Renal pelvis (tissue), 12 donors: Measurements from ENCODE around the gene KNOP1. TPM values are rescaled to one million over a fixed set of nuclear protein-coding genes. Genes with fewer than 3 reads are reported as not detected.
A peak's percentile ranks its signal among the peaks of the same experiment; 100 is the strongest.

Source experiments
- DNase-seq: peaks from one replicate; pipeline ENCODE4 v3.0.0-alpha.2; 2013
- long read RNA-seq, 16 experiments: transcript quantifications; one replicate each; lab custom pipeline, GENCODE V29; 2026
- polyA plus RNA-seq, 3 donors: library from polyadenylated mRNA; unstranded; fragments of 120-200 nt; gene quantifications; one replicate each; pipeline ENCODE4 v1.2.1, GENCODE V29; 2013; ENCODE audit not compliant: insufficient read length in 3 of 3

KNOP1 gene
- 10 to 100 TPM; 42.8 to 54.2 (median 49.4) TPM for polyA plus RNA-seq
- long read RNA-seq, donor 1, full-length matches to known transcripts, result 7 of 24 reads
- long read RNA-seq, donor 1, partial matches to known transcripts, result 17 of 24 reads
- long read RNA-seq, donor 1, other reads (novel, unspliced or antisense), result 0 of 24 reads
- long read RNA-seq, donor 2, full-length matches to known transcripts, result 8 of 64 reads
- long read RNA-seq, donor 2, partial matches to known transcripts, result 56 of 64 reads
- long read RNA-seq, donor 2, other reads (novel, unspliced or antisense), result 0 of 64 reads
- long read RNA-seq, donor 3, full-length matches to known transcripts, result 5 of 33 reads
- long read RNA-seq, donor 3, partial matches to known transcripts, result 28 of 33 reads
- long read RNA-seq, donor 3, other reads (novel, unspliced or antisense), result 0 of 33 reads
- long read RNA-seq, donor 4, partial matches to known transcripts, result 20 of 21 reads
- long read RNA-seq, donor 4, other reads (novel, unspliced or antisense), result 0 of 21 reads
- long read RNA-seq, donor 5, full-length matches to known transcripts, result 2 of 14 reads
- long read RNA-seq, donor 5, partial matches to known transcripts, result 12 of 14 reads
- long read RNA-seq, donor 5, other reads (novel, unspliced or antisense), result 0 of 14 reads
- long read RNA-seq, donor 6, full-length matches to known transcripts, result 4 of 36 reads
- long read RNA-seq, donor 6, partial matches to known transcripts, result 32 of 36 reads
- long read RNA-seq, donor 6, other reads (novel, unspliced or antisense), result 0 of 36 reads
- long read RNA-seq, donor 7, partial matches to known transcripts, result 34 of 34 reads
- long read RNA-seq, donor 7, other reads (novel, unspliced or antisense), result 0 of 34 reads
- long read RNA-seq, donor 8, full-length matches to known transcripts, result 4 of 14 reads
- long read RNA-seq, donor 8, partial matches to known transcripts, result 10 of 14 reads
- long read RNA-seq, donor 8, other reads (novel, unspliced or antisense), result 0 of 14 reads
- long read RNA-seq, donor 9, full-length matches to known transcripts, result 7 of 34 reads
- long read RNA-seq, donor 9, partial matches to known transcripts, result 27 of 34 reads
- long read RNA-seq, donor 9, other reads (novel, unspliced or antisense), result 0 of 34 reads
- long read RNA-seq, donor 10, full-length matches to known transcripts, result 9 of 36 reads
- long read RNA-seq, donor 10, partial matches to known transcripts, result 27 of 36 reads
- long read RNA-seq, donor 10, other reads (novel, unspliced or antisense), result 0 of 36 reads
- long read RNA-seq, donor 11, full-length matches to known transcripts, result 1 of 20 reads
- long read RNA-seq, donor 11, partial matches to known transcripts, result 19 of 20 reads
- long read RNA-seq, donor 11, other reads (novel, unspliced or antisense), result 0 of 20 reads
- long read RNA-seq, donor 12, full-length matches to known transcripts, result 4 of 71 reads
- long read RNA-seq, donor 12, partial matches to known transcripts, result 40 of 71 reads
- long read RNA-seq, donor 12, other reads (novel, unspliced or antisense), result 27 of 71 reads
- long read RNA-seq, donor 13, full-length matches to known transcripts, result 2 of 39 reads
- long read RNA-seq, donor 13, partial matches to known transcripts, result 31 of 39 reads
- long read RNA-seq, donor 13, other reads (novel, unspliced or antisense), result 6 of 39 reads
- long read RNA-seq, donor 14, result 0 reads
- long read RNA-seq, donor 15, result 0 reads
- long read RNA-seq, donor 16, full-length matches to known transcripts, result 4 of 69 reads
- long read RNA-seq, donor 16, partial matches to known transcripts, result 44 of 69 reads
- long read RNA-seq, donor 16, other reads (novel, unspliced or antisense), result 21 of 69 reads

- DNase-seq, result peak; percentile 90
These were observed at the start of gene KNOP1, which contains the start of gene IQCK for GRCh38 chr16:19717741-19718623. Gene KNOP1 (minus strand): TSS chr16:19718227. CDS start chr16:19715035, 3,192 bp downstream. Gene IQCK (plus strand): TSS chr16:19718271. CDS start chr16:19718307, 36 bp downstream.

- DNase-seq, result no peak
These were observed 49.5 kb upstream of the KNOP1 start for GRCh38 chr16:19767497-19767896.

- no peak for DNase-seq
These were observed 49.0 kb upstream of the KNOP1 start for GRCh38 chr16:19766988-19767387.

GRCh38 chr16:19766554-19766884, 48.5 kb upstream of the KNOP1 start:
- DNase-seq, result no peak

- DNase-seq, result no peak
These were observed 48.0 kb upstream of the KNOP1 start for GRCh38 chr16:19765860-19766553.

GRCh38 chr16:19760356-19761060, 42.5 kb upstream of the KNOP1 start:
- no peak for DNase-seq

- no peak for DNase-seq
These were observed 40.0 kb upstream of the KNOP1 start for GRCh38 chr16:19757762-19758595.

GRCh38 chr16:19757026-19757425, 39.0 kb upstream of the KNOP1 start:
- DNase-seq, result no peak

- DNase-seq, result no peak
These were observed 37.2 kb upstream of the KNOP1 start for GRCh38 chr16:19755268-19755667.

GRCh38 chr16:19754644-19755036, 36.6 kb upstream of the KNOP1 start:
- no peak for DNase-seq

- DNase-seq, result no peak
These were observed 36.0 kb upstream of the KNOP1 start for GRCh38 chr16:19753815-19754643.

- DNase-seq, result no peak
These were observed 33.7 kb upstream of the KNOP1 start for GRCh38 chr16:19751478-19752385.

GRCh38 chr16:19749571-19750080, 31.6 kb upstream of the KNOP1 start:
- DNase-seq, result no peak

GRCh38 chr16:19748389-19749168, 30.6 kb upstream of the KNOP1 start:
- no peak for DNase-seq
